K562 (cell line): Measurements from ENCODE around the gene PRDM16. TPM values are rescaled to one million over a fixed set of nuclear protein-coding genes. Genes with fewer than 3 reads are reported as not detected.

ENCODE experiments used
- ATAC-seq: fragments of 200-7000 bp; cut with Tn5 transposase; 3 replicates; pipeline ENCODE4 v1.9.1; 2020; ENCODE audit warnings: moderate library complexity
- BruUV-seq: library from RNA; stranded (reverse); fragments of 400-500 nt; replicated peaks from 2 replicates; lab custom pipeline; 2021; lab: Mats Ljungman, UMichigan
- CTCF ChIA-PET: fragments of 300-600 bp; formaldehyde crosslinking; extraction: SDS; loops from one replicate; lab custom pipeline; 2021; ENCODE audit warnings: low intra/inter-chr PET ratio; lab: Yijun Ruan, JAX
- POLR2A ChIA-PET: fragments of 300-600, 350-650 bp; sonication (Branson Sonifier 250); formaldehyde crosslinking; extraction: SDS; loops from one replicate; lab custom pipeline; 2021; ENCODE audit warnings: antibody characterized with exemption, inconsistent platforms; lab: Yijun Ruan, JAX
- DNase-seq, 4 experiments: peaks; one replicate each; pipeline versions ENCODE4 v3.0.0 to v3.0.0-alpha.2; 2011 to 2018; ENCODE audit warnings: low spot score in 3 of 4, mixed read lengths in 3 of 4; ENCODE audit errors: extremely low read depth in 1 of 4
- FAIRE-seq: peaks from 2 replicates; lab custom pipeline; 2011; peaks lifted over from hg19 to GRCh38; lab: Jason Lieb, UNC
- H2AFZ ChIP-seq: 2 replicates; pipeline ENCODE4 v1.6.0; 2011; ENCODE audit warnings: low read depth, low read length, control low read depth, inconsistent platforms
- H3K27ac ChIP-seq: fragments of 200-600 bp; 3 replicates; pipeline ENCODE4 v1.8.0; 2011; ENCODE audit warnings: low read depth, mild to moderate bottlenecking, control low read depth, inconsistent platforms, low read length, moderate library complexity, mixed read lengths; ENCODE audit errors: extremely low read depth
- H3K27me3 ChIP-seq, 2 experiments: fragments of 300-600 bp in 1 of 2; 2 replicates in 1 of 2; 3 replicates in 1 of 2; pipeline versions ENCODE4 v1.6.0 to v1.8.0; 2011; ENCODE audit warnings: inconsistent platforms in 2 of 2, low read length in 2 of 2, mild to moderate bottlenecking in 1 of 2, mixed read lengths in 1 of 2, moderate library complexity in 1 of 2; ENCODE audit not compliant: control insufficient read depth in 2 of 2, insufficient read depth in 2 of 2
- H3K36me3 ChIP-seq: fragments of 300-600 bp; 3 replicates; pipeline ENCODE4 v1.8.0; 2011; ENCODE audit warnings: mild to moderate bottlenecking, low read length, inconsistent platforms; ENCODE audit not compliant: control insufficient read depth, insufficient read depth
- H3K4me1 ChIP-seq, 2 experiments: fragments of 200-600 bp in 1 of 2; replicated peaks in 1 of 2; 2 replicates in 1 of 2; 3 replicates in 1 of 2; pipeline versions ENCODE4 v1.5.1 to v1.8.0; 2011; ENCODE audit warnings: inconsistent platforms in 2 of 2, low read length in 2 of 2, mild to moderate bottlenecking in 1 of 2, mixed read lengths in 1 of 2, moderate library complexity in 1 of 2; ENCODE audit not compliant: control insufficient read depth in 2 of 2, insufficient read depth in 2 of 2
- H3K4me2 ChIP-seq: 2 replicates; pipeline ENCODE4 v1.6.1; 2011; ENCODE audit warnings: low read length, control low read depth, inconsistent platforms, mixed read lengths; ENCODE audit not compliant: insufficient read depth
- H3K4me3 ChIP-seq: fragments of 200-600 bp; sonication (generic), shearing (Covaris generic); 2 replicates; pipeline ENCODE4 v1.5.1; 2016; ENCODE audit warnings: control low read depth, inconsistent platforms
- H3K79me2 ChIP-seq: fragments of 200-600 bp; 3 replicates; pipeline ENCODE4 v1.8.0; 2011; ENCODE audit warnings: low read length, inconsistent platforms; ENCODE audit not compliant: control insufficient read depth, insufficient read depth
- H3K9ac ChIP-seq, 2 experiments: 2 replicates each; pipeline versions ENCODE4 v1.6.0 to v1.6.1; 2011; ENCODE audit warnings: low read depth in 2 of 2, low read length in 2 of 2, control low read depth in 1 of 2, inconsistent platforms in 1 of 2, mild to moderate bottlenecking in 1 of 2, mixed read lengths in 1 of 2; ENCODE audit not compliant: insufficient read depth in 1 of 2
- H3K9me1 ChIP-seq: one replicate; pipeline ENCODE4 v1.6.0; 2011; ENCODE audit warnings: inconsistent platforms, mild to moderate bottlenecking, low read length, moderate library complexity; ENCODE audit not compliant: control insufficient read depth, insufficient read depth
- H3K9me3 ChIP-seq: replicated peaks from 2 replicates; pipeline ENCODE4 v1.5.1; 2011; ENCODE audit warnings: low read depth, low read length, inconsistent platforms; ENCODE audit not compliant: control insufficient read depth, insufficient read depth
- H4K20me1 ChIP-seq: replicated peaks from 2 replicates; pipeline ENCODE4 v1.6.1; 2011; ENCODE audit warnings: low read length, inconsistent platforms, mixed read lengths; ENCODE audit not compliant: control insufficient read depth, insufficient read depth
- ATF1 ChIP-seq, 2 experiments: fragments of 450-650 bp in 1 of 2; IDR thresholded peaks; 2 replicates each; pipeline ENCODE4 v1.6.1; 2016; ENCODE audit warnings: missing compliant biosample characterization in 1 of 2, missing genetic modification characterization in 1 of 2
- ATF3 ChIP-seq, 2 experiments: fragments of 450-650 bp in 1 of 2; sonication (generic) in 1 of 2; formaldehyde crosslinking in 1 of 2; IDR thresholded peaks in 1 of 2; conservative IDR thresholded peaks in 1 of 2; 2 replicates each; pipeline versions ENCODE4 v1.6.1 to v1.8.1; 2016 to 2023; ENCODE audit warnings: mild to moderate bottlenecking in 2 of 2, moderate library complexity in 2 of 2, inconsistent platforms in 1 of 2, missing genetic modification reagents in 1 of 2
- ATF6 ChIP-seq: sonication (generic); formaldehyde crosslinking; IDR thresholded peaks from 2 replicates; pipeline ENCODE4 v1.4.0; 2020; ENCODE audit warnings: mild to moderate bottlenecking, missing genetic modification reagents
- BRCA1 ChIP-seq, 2 experiments: fragments of 450-650 bp in 1 of 2; sonication (generic) in 1 of 2; formaldehyde crosslinking in 1 of 2; IDR thresholded peaks; 2 replicates each; pipeline versions ENCODE4 v1.5.0 to v1.6.1; 2017 to 2020; ENCODE audit warnings: mild to moderate bottlenecking in 1 of 2, missing genetic modification reagents in 1 of 2
- ID3 ChIP-seq, 2 experiments: fragments of 250-450 bp in 1 of 2; fragments of 450-650 bp in 1 of 2; sonication (Bioruptor Pico) in 1 of 2; IDR thresholded peaks; 2 replicates each; pipeline versions ENCODE4 v1.6.1 to v1.8.0; 2016 to 2021; ENCODE audit warnings: mild to moderate bottlenecking in 2 of 2, moderate library complexity in 2 of 2, missing compliant biosample characterization in 1 of 2, missing genetic modification characterization in 1 of 2
- MXD1 ChIP-seq: fragments of 250-450 bp; sonication (Bioruptor Pico); IDR thresholded peaks from 2 replicates; pipeline ENCODE4 v1.8.0; 2021; ENCODE audit warnings: borderline replicate concordance, mild to moderate bottlenecking, moderate library complexity; ENCODE audit not compliant: poor library complexity, severe bottlenecking
- SLC30A9 ChIP-seq: fragments of 250-450 bp; sonication (Bioruptor Pico); IDR thresholded peaks from 2 replicates; pipeline ENCODE4 v1.8.0; 2022; ENCODE audit warnings: mild to moderate bottlenecking, moderate library complexity
- SUPT5H ChIP-seq: fragments of 450-650 bp; IDR thresholded peaks from 2 replicates; pipeline ENCODE4 v1.6.1; 2016
- ZNF316 ChIP-seq: fragments of 450-650 bp; IDR thresholded peaks from 2 replicates; pipeline ENCODE4 v1.6.1; 2016
- ZNF76 ChIP-seq: fragments of 250-450 bp; sonication (Bioruptor Pico); IDR thresholded peaks from 2 replicates; pipeline ENCODE4 v1.4.0; 2020; ENCODE audit warnings: mild to moderate bottlenecking, moderate library complexity, borderline replicate concordance
- ZSCAN29 ChIP-seq: fragments of 450-650 bp; IDR thresholded peaks from 2 replicates; pipeline ENCODE4 v1.6.1; 2017
- WGBS: fragments of 100-300 bp; shearing (Covaris generic); methylation state at CpG from one replicate; pipeline ENCODE4 v1.1.6; 2016; ENCODE audit warnings: low coverage, mixed read lengths; ENCODE audit not compliant: insufficient coverage; ENCODE audit errors: missing lambda C conversion rate; 5-methylcytosine and 5-hydroxymethylcytosine counted together
- in situ Hi-C: fragments of 300-500 bp; cut with MboI; formaldehyde crosslinking; loops from 4 replicates; pipeline ENCODE4 v1.15.0; 2018; ENCODE audit warnings: inconsistent platforms, mixed read lengths
- intact Hi-C: fragments of 100-400 bp; cut with micrococcal nuclease; formaldehyde crosslinking; loops from 2 replicates; pipeline ENCODE4 v1.14.2; 2022
- polyA plus RNA-seq, 8 experiments: library from polyadenylated mRNA; depleted of rRNA in 4 of 8; stranded (reverse) in 5 of 8; unstranded in 3 of 8; fragments of >200 nt; fragmentation: Nextera tagmentation in 2 of 8; fragmentation: Illumina TruSeq in 1 of 8; extraction: Ambion mirVana in 2 of 8; extraction: Trizol in 1 of 8; gene quantifications; 2 replicates each; pipeline versions ENCODE4 v1.2.1 to v1.2.3, GENCODE V29; 2011 to 2014; ENCODE audit warnings: inconsistent platforms in 1 of 8, missing spikeins in 1 of 8
- total RNA-seq, 7 experiments: library from RNA; depleted of rRNA in 6 of 7; stranded (reverse); fragments of >200 nt in 6 of 7; fragmentation: Illumina TruSeq in 2 of 7; extraction: Trizol in 2 of 7; gene quantifications; 2 replicates each; pipeline versions ENCODE4 v1.2.1 to v1.2.3, GENCODE V29; 2011 to 2021; ENCODE audit warnings: low replicate concordance in 1 of 7

PRDM16 gene
- total and polyA plus RNA-seq, 9 of the 15 experiments (the other 6 are each of a cell fraction or from before 2014, with no cell fraction given), result 0.10 to 0.27 TPM; not detected in 7

GRCh38 chr1:3390291-3390690, 321.3 kb downstream of the PRDM16 start:
- H3K9ac ChIP-seq, result no peak overlapping the region
- POLR2A ChIA-PET, result interaction anchor here (0.7 kb wide), 1 partner anchor 142 kb away, joined by 3 read pairs; no protein-coding TSS in a partner anchor
- BruUV-seq, result no TSS peak
- peaks cover 0 to 10% of the 10 kb centered on the region in 2 experiments; a peak in 2 of 5 replicates for H3K4me1 ChIP-seq
- H3K9me1 ChIP-seq, result no peaks in the 10 kb centered on the region
- FAIRE-seq, result no peak
- H3K4me3 ChIP-seq, result no peak overlapping the region
- peaks cover 8% of the 10 kb centered on the region; the same call in 1 of the 2 replicates for H4K20me1 ChIP-seq
- H3K79me2 ChIP-seq, result no peaks in the 10 kb centered on the region
- H2AFZ ChIP-seq, result no peak overlapping the region
- H3K4me2 ChIP-seq, result no peak overlapping the region
- in situ Hi-C loops (no loop called here), intact Hi-C loops (no loop called here)
- no peak for DNase-seq
- no peaks in the 10 kb centered on the region for H3K9me3 ChIP-seq
- H3K27me3 ChIP-seq, result peaks cover 77 to 95% of the 10 kb centered on the region in 2 experiments
- under 1% methylated on average over 18 of the region's 23 CpGs for WGBS
- no peak for ATAC-seq
- no peaks in the 10 kb centered on the region for H3K36me3 ChIP-seq
- CTCF ChIA-PET, result no interaction called here
- no peak overlapping the region for H3K27ac ChIP-seq
- no peak for TF ChIP-seq ATF3 (IDR thresholded peaks at IDR 0.05)
- TF ChIP-seq ATF3 (CRISPR knock-in tag; conservative IDR thresholded peaks at IDR 0.05), result no peak
- no peak for TF ChIP-seq SLC30A9 (CRISPR knock-in tag)
- TF ChIP-seq SUPT5H, result no peak
- TF ChIP-seq ZSCAN29, result no peak
- no peak for TF ChIP-seq ID3 (CRISPR knock-in tag; IDR thresholded peaks at IDR 0.05)
- TF ChIP-seq ID3 (tag; IDR thresholded peaks at IDR 0.05), result no peak
- TF ChIP-seq MXD1 (CRISPR knock-in tag), result no peak
- TF ChIP-seq ATF6 (CRISPR knock-in tag), result no peak
- TF ChIP-seq BRCA1 (IDR thresholded peaks at IDR 0.05), result no peak
- TF ChIP-seq BRCA1 (CRISPR knock-in tag; IDR thresholded peaks at IDR 0.05), result no peak
- TF ChIP-seq ZNF316, result no peak
- TF ChIP-seq ZNF76 (CRISPR knock-in tag), result no peak
- TF ChIP-seq ATF1 (CRISPR knock-in tag; IDR thresholded peaks at IDR 0.05), result no peak
- no peak for TF ChIP-seq ATF1 (tag; IDR thresholded peaks at IDR 0.05)
